SK-N-SH (cell line): ENCODE results near the gene CDH20. TPM values are rescaled to one million over a fixed set of nuclear protein-coding genes. Genes with fewer than 3 reads are reported as not detected.

Experiments used
- CTCF ChIA-PET: fragments of 300-600, 350-600 bp; formaldehyde crosslinking; extraction: SDS; loops from one replicate; lab custom pipeline; 2021; lab: Yijun Ruan, JAX
- POLR2A ChIA-PET: fragments of 350-600 bp; sonication (Branson Sonifier 250); formaldehyde crosslinking; extraction: SDS; loops from one replicate; lab custom pipeline; 2020; ENCODE audit warnings: antibody characterized with exemption, inconsistent platforms; lab: Yijun Ruan, JAX
- DNase-seq: peaks from one replicate; pipeline ENCODE4 v3.0.0; 2012
- H2AFZ ChIP-seq: fragments of 200-600 bp; sonication (generic); 2 replicates; pipeline ENCODE4 v1.8.1; 2016; ENCODE audit warnings: antibody characterized with exemption, mild to moderate bottlenecking, low read depth
- H3F3A ChIP-seq: fragments of 200-600 bp; sonication (generic); replicated peaks from 2 replicates; pipeline ENCODE3; 2016; ENCODE audit warnings: antibody characterized with exemption, mild to moderate bottlenecking; ENCODE audit not compliant: insufficient read depth
- H3K27ac ChIP-seq, 2 experiments: fragments of 200-500 bp in 1 of 2; fragments of 200-600 bp in 1 of 2; sonication (Bioruptor generic) in 1 of 2; sonication (generic), shearing (Covaris generic) in 1 of 2; 2 replicates each; pipeline versions ENCODE4 v1.5.1 to v1.6.1; 2014 to 2016; ENCODE audit warnings: low read depth in 2 of 2, inconsistent platforms in 1 of 2, low read length in 1 of 2, mild to moderate bottlenecking in 1 of 2, mixed read lengths in 1 of 2
- H3K27me3 ChIP-seq: fragments of 200-600 bp; sonication (generic), shearing (Covaris generic); 2 replicates; pipeline ENCODE4 v1.6.1; 2016; ENCODE audit warnings: mixed run types; ENCODE audit not compliant: insufficient read depth
- H3K36me3 ChIP-seq, 2 experiments: fragments of 200-500 bp in 1 of 2; fragments of 200-600 bp in 1 of 2; sonication (Bioruptor generic) in 1 of 2; sonication (generic) in 1 of 2; replicated peaks in 1 of 2; 2 replicates each; pipeline versions ENCODE3 to v1.5.1; 2014 to 2016; ENCODE audit warnings: low read length in 1 of 2, mild to moderate bottlenecking in 1 of 2; ENCODE audit not compliant: insufficient read depth in 2 of 2, control insufficient read depth in 1 of 2
- H3K4me1 ChIP-seq, 2 experiments: fragments of 200-500 bp in 1 of 2; fragments of 200-600 bp in 1 of 2; sonication (Bioruptor generic) in 1 of 2; sonication (generic), shearing (Covaris generic) in 1 of 2; 2 replicates each; pipeline versions ENCODE4 v1.5.1 to v1.6.1; 2014 to 2016; ENCODE audit warnings: low read depth in 1 of 2, low read length in 1 of 2, mixed run types in 1 of 2; ENCODE audit not compliant: insufficient read depth in 2 of 2, control insufficient read depth in 1 of 2
- H3K4me2 ChIP-seq: fragments of 200-600 bp; sonication (generic), shearing (Covaris generic); 2 replicates; pipeline ENCODE4 v1.6.1; 2017; ENCODE audit warnings: mixed run types
- H3K4me3 ChIP-seq, 2 experiments: fragments of 200-500 bp in 1 of 2; fragments of 200-600 bp in 1 of 2; sonication (Bioruptor generic) in 1 of 2; sonication (generic), shearing (Covaris generic) in 1 of 2; 2 replicates each; pipeline versions ENCODE4 v1.5.1 to v1.8.1; 2014 to 2016; ENCODE audit warnings: low read depth in 2 of 2, inconsistent platforms in 1 of 2, low read length in 1 of 2, mild to moderate bottlenecking in 1 of 2, mixed read lengths in 1 of 2, moderate library complexity in 1 of 2
- H3K79me2 ChIP-seq: fragments of 200-600 bp; sonication (generic); 2 replicates; pipeline ENCODE4 v1.8.1; 2017; ENCODE audit warnings: mild to moderate bottlenecking; ENCODE audit not compliant: insufficient read depth
- H3K9ac ChIP-seq: fragments of 200-600 bp; sonication (generic); 2 replicates; pipeline ENCODE4 v1.6.1; 2017; ENCODE audit warnings: mixed run types
- H3K9me2 ChIP-seq: fragments of 200-600 bp; sonication (generic); 2 replicates; pipeline ENCODE4 v1.6.1; 2017; ENCODE audit warnings: mixed run types
- H3K9me3 ChIP-seq: fragments of 200-600 bp; sonication (generic); 2 replicates; pipeline ENCODE4 v1.6.1; 2017; ENCODE audit warnings: mixed run types, mild to moderate bottlenecking, moderate library complexity
- H4K20me1 ChIP-seq: fragments of 200-600 bp; sonication (generic); 2 replicates; pipeline ENCODE4 v1.6.1; 2017; ENCODE audit warnings: mild to moderate bottlenecking, mixed run types; ENCODE audit not compliant: insufficient read depth
- CHD2 ChIP-seq: fragments of 150-350 bp; IDR thresholded peaks from 2 replicates; pipeline ENCODE4 v1.6.1; 2018; ENCODE audit warnings: low read length; ENCODE audit not compliant: partially characterized antibody
- CTCF ChIP-seq: fragments of 200-600 bp; sonication (generic); IDR thresholded peaks from 2 replicates; pipeline ENCODE4 v1.6.1; 2017; ENCODE audit warnings: antibody characterized with exemption, mild to moderate bottlenecking, moderate library complexity
- EP300 ChIP-seq, 2 experiments: IDR thresholded peaks; 2 replicates each; pipeline versions ENCODE4 v1.4.0 to v1.6.1; 2012; ENCODE audit warnings: borderline replicate concordance in 1 of 2, low read depth in 1 of 2, low read length in 1 of 2
- GABPA ChIP-seq: IDR thresholded peaks from 2 replicates; pipeline ENCODE4 v1.4.0; 2012; ENCODE audit warnings: low read depth, mild to moderate bottlenecking
- IRF3 ChIP-seq: fragments of 150-350 bp; IDR thresholded peaks from 2 replicates; pipeline ENCODE4 v1.6.1; 2016; ENCODE audit warnings: mild to moderate bottlenecking, low read depth, low read length
- JUND ChIP-seq: IDR thresholded peaks from 2 replicates; pipeline ENCODE4 v1.4.0; 2012
- MEF2A ChIP-seq: IDR thresholded peaks from 2 replicates; pipeline ENCODE4 v1.4.0; 2012; ENCODE audit warnings: low read depth, borderline replicate concordance
- RAD21 ChIP-seq: IDR thresholded peaks from 2 replicates; pipeline ENCODE4 v1.6.1; 2012; ENCODE audit warnings: mild to moderate bottlenecking, low read length
- RCOR1 ChIP-seq: fragments of 150-350 bp; IDR thresholded peaks from 2 replicates; pipeline ENCODE4 v1.6.1; 2017; ENCODE audit warnings: antibody characterized with exemption, low read length
- REST ChIP-seq: IDR thresholded peaks from 2 replicates; pipeline ENCODE4 v1.6.1; 2012; ENCODE audit warnings: mild to moderate bottlenecking, low read depth, low read length, moderate library complexity
- RFX5 ChIP-seq: IDR thresholded peaks from 2 replicates; pipeline ENCODE4 v1.6.1; 2012; ENCODE audit warnings: mild to moderate bottlenecking, improper control_type of control experiment, low read length
- RXRA ChIP-seq: IDR thresholded peaks from 2 replicates; pipeline ENCODE4 v1.4.0; 2012; ENCODE audit warnings: low read depth, mild to moderate bottlenecking, borderline replicate concordance
- SMC3 ChIP-seq: IDR thresholded peaks from 2 replicates; pipeline ENCODE4 v1.6.1; 2012; ENCODE audit warnings: low read depth, low read length, improper control_type of control experiment
- TCF12 ChIP-seq: IDR thresholded peaks from 2 replicates; pipeline ENCODE4 v1.4.0; 2012
- TEAD4 ChIP-seq: IDR thresholded peaks from 2 replicates; pipeline ENCODE4 v1.4.0; 2012; ENCODE audit warnings: mild to moderate bottlenecking, borderline replicate concordance; ENCODE audit not compliant: insufficient read depth
- YY1 ChIP-seq: IDR thresholded peaks from 2 replicates; pipeline ENCODE4 v1.4.0; 2012; ENCODE audit warnings: low read depth, mild to moderate bottlenecking
- ZBTB33 ChIP-seq: IDR thresholded peaks from 2 replicates; pipeline ENCODE4 v1.4.0; 2012; ENCODE audit warnings: low read depth, borderline replicate concordance
- WGBS: methylation state at CpG from one replicate; pipeline ENCODE4 v1.1.6; 2017; ENCODE audit warnings: low lambda C conversion rate; 5-methylcytosine and 5-hydroxymethylcytosine counted together
- polyA plus RNA-seq, 3 experiments: library from polyadenylated mRNA; depleted of rRNA; stranded (reverse); fragments of >200 nt; gene quantifications; 2 replicates each; pipeline ENCODE4 v1.2.3, GENCODE V29; 2012
- TF ChIP-seq, protein P1 (sequence below): IDR thresholded peaks from 2 replicates; pipeline ENCODE4 v1.4.0; 2012; ENCODE audit warnings: low read depth

The CDH20 gene
- polyA plus RNA-seq, 1 of the 3 experiments (the other 2 are of a cell fraction) = 1.1 TPM

- TF ChIP-seq REST (no peak), MEF2A (no peak), SMC3 (no peak)
Observed at GRCh38 chr18:61474341-61474740, 141.1 kb downstream of the CDH20 start (continued).

DNA sequence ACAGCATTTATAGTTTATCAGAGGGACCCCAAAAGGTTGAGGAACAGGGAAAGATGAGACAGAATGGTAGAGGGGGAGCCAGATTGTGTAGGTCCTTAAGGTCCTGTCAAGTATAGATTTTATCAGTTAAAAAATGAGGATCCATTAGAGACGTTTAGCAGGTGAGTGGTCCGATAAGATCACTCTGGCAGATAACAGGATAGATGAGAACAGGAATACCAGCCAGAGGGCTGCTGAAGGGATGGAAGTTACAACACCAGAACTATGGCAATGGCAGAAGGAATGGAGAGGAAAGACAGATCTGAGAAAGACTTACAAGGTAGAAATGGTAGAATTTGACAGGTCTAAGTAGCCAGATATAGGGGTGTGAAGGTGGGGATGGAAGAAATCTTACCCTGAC is 141.7 kb downstream of the CDH20 start:
- Histone ChIP-seq H3F3A (no peaks in the 10 kb centered on the region), H3K27me3 (no peaks in the 10 kb centered on the region), H3K79me2 (no peaks in the 10 kb centered on the region), H3K9ac (no peak overlapping the region), H2AFZ (no peak overlapping the region), H3K9me2 (no peaks in the 10 kb centered on the region), H3K4me3 (no peak overlapping the region)
- TF ChIP-seq RCOR1 (no peak), TEAD4 (no peak), JUND (no peak), IRF3 (no peak), YY1 (no peak), RFX5 (no peak), CTCF (no peak), CHD2 (no peak), GABPA (no peak), SMC3 (no peak), ZBTB33 (no peak), RXRA (no peak), EP300 (IDR thresholded peaks at IDR 0.05; ENCODE audit: borderline replicate concordance in 1 of 2, low read depth in 1 of 2, low read length in 1 of 2) (no peak), RAD21 (no peak), TCF12 (no peak)
- TF ChIP-seq, protein P1, sequence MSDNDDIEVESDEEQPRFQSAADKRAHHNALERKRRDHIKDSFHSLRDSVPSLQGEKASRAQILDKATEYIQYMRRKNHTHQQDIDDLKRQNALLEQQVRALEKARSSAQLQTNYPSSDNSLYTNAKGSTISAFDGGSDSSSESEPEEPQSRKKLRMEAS = no peak
- TF ChIP-seq, all 33 proteins: peak for 0
- Histone ChIP-seq H3K36me3 (no peaks in the 10 kb centered on the region), H3K4me2 (no peak overlapping the region), H3K27ac (no peak overlapping the region), H3K4me1 (peaks cover 0 to 11% of the 10 kb centered on the region in 2 experiments; a peak in 2 of 4 replicates), H4K20me1 (no peaks in the 10 kb centered on the region), H3K9me3 (no peaks in the 10 kb centered on the region)
- no peak for DNase-seq
- POLR2A ChIA-PET = no interaction called here
- 87% methylated on average over 2 of the region's 2 CpGs for WGBS
- CTCF ChIA-PET = no interaction called here
